Stimulated activated naive B cell treated with anti-CD40 and anti-IgM and Interleukin-4, amounts not matched to agents 10 μg/mL and 1 μg/mL and 100 μg/mL, for 72 hours (primary cell): Measurements from ENCODE around the gene SPAG8.

ENCODE experiments used
- ATAC-seq, 2 donors: fragments of 150-1000 bp; cut with Tn5 transposase; replicated peaks; 2 replicates each; pipeline ENCODE4 v1.10.0; 2021; ENCODE audit warnings: moderate library complexity in 1 of 2
- DNase-seq: peaks from one replicate; pipeline ENCODE4 v3.0.0; 2021
- H3K27ac Mint-ChIP-seq: one replicate; pipeline ENCODE4 v1.8.0; 2022; ENCODE audit warnings: mild to moderate bottlenecking, mixed read lengths
- H3K27me3 Mint-ChIP-seq, 2 donors: one replicate each; pipeline ENCODE4 v1.8.0; 2022; ENCODE audit warnings: mixed read lengths in 2 of 2
- H3K36me3 Mint-ChIP-seq, 2 donors: one replicate each; pipeline ENCODE4 v1.8.0; 2022; ENCODE audit warnings: mixed read lengths in 2 of 2, mild to moderate bottlenecking in 1 of 2
- H3K4me1 Mint-ChIP-seq, 2 donors: one replicate each; pipeline ENCODE4 v1.8.0; 2022; ENCODE audit warnings: mixed read lengths in 2 of 2, mild to moderate bottlenecking in 1 of 2
- H3K4me3 Mint-ChIP-seq, 2 donors: one replicate each; pipeline ENCODE4 v1.8.0; 2022; ENCODE audit warnings: mild to moderate bottlenecking in 2 of 2, mixed read lengths in 2 of 2, moderate library complexity in 1 of 2
- H3K9me3 Mint-ChIP-seq, 2 donors: one replicate each; pipeline ENCODE4 v1.8.0; 2022; ENCODE audit warnings: mixed read lengths in 2 of 2, mild to moderate bottlenecking in 1 of 2

SPAG8 gene

DNA sequence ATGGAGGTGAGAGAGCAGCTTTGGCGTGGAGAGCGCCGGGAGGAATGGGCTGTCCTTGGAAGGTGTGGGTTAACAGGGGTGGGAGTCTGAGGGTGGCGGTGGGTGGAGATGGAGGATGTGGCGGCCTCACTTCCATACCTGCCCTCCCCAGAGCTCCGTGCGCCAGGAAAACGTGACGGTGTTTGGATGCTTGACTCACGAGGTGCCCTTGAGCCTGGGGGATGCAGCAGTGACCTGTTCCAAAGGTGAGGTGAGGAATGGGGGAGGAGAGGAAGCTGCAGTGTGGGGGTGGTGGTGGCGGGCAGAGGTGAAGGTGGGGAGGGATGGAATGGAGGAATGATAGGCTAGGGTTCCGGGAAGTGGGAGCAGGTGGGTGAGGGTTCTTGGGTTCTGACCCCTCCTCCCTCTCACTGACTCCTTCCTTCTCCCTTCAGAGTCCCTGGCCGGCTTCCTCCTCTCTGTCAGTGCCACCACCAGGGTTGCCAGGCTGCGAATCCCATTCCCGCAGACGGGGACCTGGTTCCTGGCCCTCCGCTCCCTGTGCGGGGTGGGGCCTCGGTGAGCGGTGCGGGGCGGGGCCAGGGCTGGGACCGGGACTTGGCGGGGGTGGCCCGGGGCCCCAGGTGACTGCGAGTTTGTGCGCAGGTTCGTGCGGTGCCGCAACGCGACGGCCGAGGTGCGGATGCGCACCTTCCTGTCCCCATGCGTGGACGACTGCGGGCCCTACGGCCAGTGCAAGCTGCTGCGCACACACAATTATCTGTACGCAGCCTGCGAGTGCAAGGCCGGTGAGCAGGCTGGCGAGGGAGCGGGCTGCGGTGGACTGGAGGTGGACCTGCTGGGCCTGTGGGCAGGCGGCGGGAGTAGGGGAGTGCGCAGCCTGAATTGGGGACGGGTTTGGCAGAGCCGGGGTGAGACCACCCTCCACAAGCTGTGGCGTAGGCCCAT is 34.0 kb upstream of the SPAG8 start:
- Mint-ChIP-seq H3K9me3 (no peaks in the 10 kb centered on the region), H3K4me1 (peaks cover 55 to 75% of the 10 kb centered on the region in 2 donors), H3K27ac (peak overlapping the region; percentile 82), H3K27me3 (no peaks in the 10 kb centered on the region), H3K4me3 (peak overlapping the region; percentile 42 to 66), H3K36me3 (peaks cover 0 to 8% of the 10 kb centered on the region in 2 donors)
- no peak for DNase-seq
- no peak for ATAC-seq

DNA sequence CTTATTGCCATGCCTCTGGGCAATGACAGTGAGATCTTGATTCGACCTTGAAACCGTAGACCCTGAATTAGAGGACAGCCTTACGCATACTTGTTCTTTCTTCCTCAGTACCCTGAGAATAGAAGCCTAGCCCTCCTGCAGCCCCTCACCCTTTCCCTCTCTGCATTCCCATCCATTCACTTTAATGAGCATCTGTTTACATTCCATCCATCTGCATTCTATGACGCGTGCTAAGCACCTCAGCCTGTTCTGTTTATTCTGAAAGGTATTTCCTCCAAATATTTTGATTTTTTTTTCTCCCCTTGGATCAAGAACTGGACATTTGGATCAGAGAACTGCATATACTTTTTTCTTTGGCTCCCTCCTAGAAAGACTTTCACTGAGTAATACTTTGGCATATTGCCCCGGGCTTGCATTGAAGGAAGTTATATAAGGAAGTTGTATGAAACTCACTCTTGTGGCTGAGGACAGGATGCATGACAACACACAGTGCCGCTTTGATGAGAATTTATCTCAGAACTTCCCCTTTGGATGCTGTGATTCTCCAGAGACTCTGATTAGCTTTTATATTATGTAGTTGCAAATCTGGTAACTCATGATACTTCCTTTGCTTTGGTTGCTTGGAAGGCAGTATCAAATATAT is 32.7 kb upstream of the SPAG8 start:
- peaks cover 0 to 4% of the 10 kb centered on the region in 2 donors for H3K9me3 Mint-ChIP-seq
- ATAC-seq (peak; percentile 63 to 67), DNase-seq (peak; percentile 45)
- peaks cover 65 to 89% of the 10 kb centered on the region in 2 donors for H3K4me1 Mint-ChIP-seq
- peaks cover 5 to 15% of the 10 kb centered on the region in 2 donors for H3K36me3 Mint-ChIP-seq
- H3K4me3 Mint-ChIP-seq = peak overlapping the region in 1 of 2 donors; percentile 5
- peak overlapping the region; percentile 1 for H3K27ac Mint-ChIP-seq
- H3K27me3 Mint-ChIP-seq = no peaks in the 10 kb centered on the region

GRCh38 chr9:35842795-35843194 is 30.7 kb upstream of the SPAG8 start:
- ATAC-seq = peak; percentile 81 to 84
- Mint-ChIP-seq H3K4me3 (peak overlapping the region; percentile 7 to 12), H3K9me3 (peaks cover 0 to 4% of the 10 kb centered on the region in 2 donors), H3K4me1 (peaks cover 58 to 83% of the 10 kb centered on the region in 2 donors), H3K27me3 (no peaks in the 10 kb centered on the region), H3K36me3 (peaks cover 5 to 15% of the 10 kb centered on the region in 2 donors), H3K27ac (peak overlapping the region; percentile 64)
- DNase-seq = peak; percentile 37

DNA sequence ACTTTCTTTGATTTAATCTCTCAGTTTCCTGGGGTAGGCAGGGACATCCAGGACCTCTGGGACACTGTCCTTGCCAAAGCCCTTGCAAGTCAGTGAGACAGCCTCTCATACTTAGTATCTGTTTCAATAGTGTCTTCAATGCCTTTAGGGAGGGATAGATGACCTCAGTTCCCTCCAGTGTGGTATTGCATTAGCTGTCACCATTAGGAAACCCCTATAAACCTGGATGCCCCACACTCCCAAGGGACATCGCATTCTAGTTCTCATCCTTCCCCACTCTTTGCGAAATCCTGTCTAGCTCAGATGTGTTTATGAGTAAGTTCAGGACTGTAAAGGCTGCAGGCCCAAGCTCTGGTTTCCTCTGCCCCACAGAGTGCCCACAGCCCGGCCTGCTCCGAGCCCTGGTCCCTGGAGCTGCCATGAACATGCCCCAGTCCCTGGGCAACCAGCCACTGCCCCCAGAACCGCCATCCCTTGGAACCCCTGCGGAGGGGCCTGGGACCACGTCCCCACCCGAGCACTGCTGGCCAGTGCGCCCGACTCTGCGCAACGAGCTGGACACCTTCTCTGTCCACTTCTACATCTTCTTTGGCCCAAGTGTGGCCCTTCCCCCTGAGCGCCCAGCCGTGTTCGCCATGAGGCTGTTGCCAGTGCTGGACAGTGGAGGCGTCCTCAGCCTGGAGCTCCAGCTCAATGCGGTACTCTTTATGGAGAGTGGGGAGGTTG is 30.1 kb upstream of the SPAG8 start:
- Mint-ChIP-seq H3K9me3 (peaks cover 0 to 4% of the 10 kb centered on the region in 2 donors), H3K36me3 (peaks cover 5 to 15% of the 10 kb centered on the region in 2 donors), H3K27ac (peak overlapping the region; percentile 64), H3K4me3 (peak overlapping the region; percentile 7 to 12), H3K4me1 (peaks cover 52 to 76% of the 10 kb centered on the region in 2 donors), H3K27me3 (no peaks in the 10 kb centered on the region)
- ATAC-seq (peak; percentile 26 to 39), DNase-seq (no peak)

- H3K4me3 Mint-ChIP-seq = no peak overlapping the region
- peaks cover 5 to 15% of the 10 kb centered on the region in 2 donors for H3K36me3 Mint-ChIP-seq
- no peak for DNase-seq
- peaks cover 0 to 4% of the 10 kb centered on the region in 2 donors for H3K9me3 Mint-ChIP-seq
- no peak overlapping the region for H3K27ac Mint-ChIP-seq
- H3K27me3 Mint-ChIP-seq = no peaks in the 10 kb centered on the region
- no peak for ATAC-seq
- peaks cover 47 to 70% of the 10 kb centered on the region in 2 donors for H3K4me1 Mint-ChIP-seq
Observed at GRCh38 chr9:35841645-35841900, 29.5 kb upstream of the SPAG8 start.

GRCh38 chr9:35840881-35841644 is 29.0 kb upstream of the SPAG8 start:
- Mint-ChIP-seq H3K36me3 (peaks cover 5 to 15% of the 10 kb centered on the region in 2 donors), H3K4me3 (no peak overlapping the region), H3K9me3 (peaks cover 0 to 4% of the 10 kb centered on the region in 2 donors), H3K4me1 (peaks cover 46 to 65% of the 10 kb centered on the region in 2 donors), H3K27ac (peak overlapping the region; percentile 60), H3K27me3 (no peaks in the 10 kb centered on the region)
- no peak for ATAC-seq
- DNase-seq = no peak

DNA sequence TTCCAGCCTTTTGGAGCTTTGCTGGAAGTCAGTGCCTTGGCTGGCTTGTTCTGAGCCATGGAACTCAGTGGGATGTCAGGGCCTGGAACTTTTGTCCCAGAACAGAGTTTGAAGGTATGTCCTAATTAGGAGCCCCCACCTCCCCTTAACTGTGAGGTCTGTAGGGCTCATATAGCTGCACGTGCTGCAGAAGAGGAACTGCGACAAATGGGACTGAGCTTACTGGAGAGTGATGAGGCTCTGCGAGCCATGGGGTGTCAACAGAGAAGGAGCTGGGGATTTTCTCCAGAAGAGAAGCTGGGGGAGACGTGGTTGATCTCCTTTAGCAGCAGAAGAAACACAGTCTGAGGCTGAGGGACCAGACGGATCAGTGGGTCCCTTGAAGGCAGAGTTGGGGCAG is 27.9 kb upstream of the SPAG8 start:
- Mint-ChIP-seq H3K4me3 (peak overlapping the region in 1 of 2 donors; percentile 2), H3K4me1 (peaks cover 42 to 62% of the 10 kb centered on the region in 2 donors), H3K27ac (peak overlapping the region; percentile 76), H3K9me3 (peaks cover 0 to 4% of the 10 kb centered on the region in 2 donors), H3K36me3 (peaks cover 5 to 11% of the 10 kb centered on the region in 2 donors), H3K27me3 (no peaks in the 10 kb centered on the region)
- no peak for DNase-seq
- peak; percentile 22 to 34 for ATAC-seq

- H3K27ac Mint-ChIP-seq = no peak overlapping the region
- peaks cover 44 to 59% of the 10 kb centered on the region in 2 donors for H3K4me1 Mint-ChIP-seq
- ATAC-seq (no peak), DNase-seq (no peak)
- H3K27me3 Mint-ChIP-seq = no peaks in the 10 kb centered on the region
- peaks cover 0 to 4% of the 10 kb centered on the region in 2 donors for H3K9me3 Mint-ChIP-seq
- H3K4me3 Mint-ChIP-seq = no peak overlapping the region
- H3K36me3 Mint-ChIP-seq = peaks cover 5 to 7% of the 10 kb centered on the region in 2 donors
Observed at GRCh38 chr9:35836595-35836994, 24.5 kb upstream of the SPAG8 start.

- no peaks in the 10 kb centered on the region for H3K27me3 Mint-ChIP-seq
- peaks cover 0 to 4% of the 10 kb centered on the region in 2 donors for H3K9me3 Mint-ChIP-seq
- peaks cover 5 to 7% of the 10 kb centered on the region in 2 donors for H3K36me3 Mint-ChIP-seq
- no peak overlapping the region for H3K4me3 Mint-ChIP-seq
- DNase-seq = no peak
- no peak overlapping the region for H3K27ac Mint-ChIP-seq
- H3K4me1 Mint-ChIP-seq = peaks cover 40 to 54% of the 10 kb centered on the region in 2 donors
- ATAC-seq = no peak
Observed at GRCh38 chr9:35835766-35836165, 23.7 kb upstream of the SPAG8 start.

DNA sequence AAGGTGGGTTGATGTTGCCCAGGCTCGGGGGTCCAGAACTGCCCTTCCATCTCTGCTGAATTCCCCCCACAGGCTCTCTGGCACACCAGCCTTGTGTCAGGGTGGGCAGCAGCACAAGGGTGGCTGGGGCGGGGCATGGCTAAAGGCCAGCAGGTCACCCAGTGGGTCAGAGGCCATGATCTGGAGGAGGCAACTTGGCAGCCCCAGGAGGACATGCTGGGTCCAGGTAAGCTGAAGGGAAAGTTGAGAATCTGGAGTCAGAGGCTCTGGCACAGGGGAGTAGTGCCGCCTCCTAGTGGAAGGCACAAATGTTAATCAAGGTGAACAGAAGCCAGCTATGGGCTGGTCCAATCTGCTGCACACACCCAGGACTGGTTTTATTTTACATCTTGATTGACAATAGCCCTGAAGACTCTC is 23.2 kb upstream of the SPAG8 start:
- peaks cover 34 to 53% of the 10 kb centered on the region in 2 donors for H3K4me1 Mint-ChIP-seq
- H3K4me3 Mint-ChIP-seq = no peak overlapping the region
- H3K27ac Mint-ChIP-seq = no peak overlapping the region
- DNase-seq = no peak
- H3K27me3 Mint-ChIP-seq = no peaks in the 10 kb centered on the region
- H3K36me3 Mint-ChIP-seq = peaks cover 3 to 5% of the 10 kb centered on the region in 2 donors
- no peak for ATAC-seq
- peaks cover 0 to 4% of the 10 kb centered on the region in 2 donors for H3K9me3 Mint-ChIP-seq

DNA sequence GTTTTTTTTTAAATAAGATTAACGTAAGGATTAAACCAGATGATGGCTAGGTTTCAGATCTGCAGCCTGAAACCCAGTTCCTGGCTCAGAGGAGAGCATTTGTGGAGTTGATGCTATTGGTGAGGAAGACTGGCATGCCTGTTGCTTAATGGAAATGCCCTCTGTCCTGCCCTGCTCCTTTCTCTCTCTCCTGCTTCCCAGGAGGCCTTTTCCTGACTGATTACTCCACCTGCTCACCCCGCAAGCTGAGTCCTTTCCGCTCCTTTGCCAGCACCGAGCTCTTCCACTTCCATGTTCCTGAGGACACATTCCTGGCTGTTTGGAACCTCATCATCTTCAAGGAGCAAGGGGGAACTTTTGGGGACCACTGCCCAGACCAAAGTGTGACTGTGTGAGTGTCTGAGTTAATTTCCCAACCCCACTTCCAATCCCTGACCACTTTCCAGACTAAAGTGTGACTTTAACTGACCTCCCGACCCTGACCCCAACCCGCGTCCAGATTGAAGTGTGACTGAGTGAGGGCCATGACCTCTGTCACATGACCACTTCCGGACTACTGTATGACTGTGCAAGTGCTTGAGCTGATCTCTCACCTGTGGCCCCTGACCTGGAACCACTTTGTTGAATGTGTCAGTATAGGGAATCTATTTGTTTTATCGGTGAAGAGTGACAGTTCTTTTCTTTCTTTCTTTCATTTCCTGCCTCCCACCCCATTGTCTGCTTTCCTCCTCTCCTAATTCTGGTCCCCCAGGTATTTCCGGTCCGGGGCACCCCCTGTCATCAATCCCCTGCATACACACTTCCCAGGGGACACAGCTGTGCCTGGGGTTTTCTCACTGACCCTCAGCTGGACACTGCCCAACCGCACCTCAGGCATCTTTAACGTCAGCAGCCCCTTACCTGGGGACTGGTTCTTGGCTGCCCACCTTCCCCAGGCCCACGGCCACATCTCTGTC is 22.5 kb upstream of the SPAG8 start:
- Mint-ChIP-seq H3K36me3 (no peaks in the 10 kb centered on the region), H3K9me3 (no peaks in the 10 kb centered on the region), H3K27ac (peak overlapping the region; percentile 49), H3K27me3 (no peaks in the 10 kb centered on the region), H3K4me3 (peak overlapping the region in 1 of 2 donors; percentile 18), H3K4me1 (peaks cover 36 to 53% of the 10 kb centered on the region in 2 donors)
- ATAC-seq = no peak
- no peak for DNase-seq

DNA sequence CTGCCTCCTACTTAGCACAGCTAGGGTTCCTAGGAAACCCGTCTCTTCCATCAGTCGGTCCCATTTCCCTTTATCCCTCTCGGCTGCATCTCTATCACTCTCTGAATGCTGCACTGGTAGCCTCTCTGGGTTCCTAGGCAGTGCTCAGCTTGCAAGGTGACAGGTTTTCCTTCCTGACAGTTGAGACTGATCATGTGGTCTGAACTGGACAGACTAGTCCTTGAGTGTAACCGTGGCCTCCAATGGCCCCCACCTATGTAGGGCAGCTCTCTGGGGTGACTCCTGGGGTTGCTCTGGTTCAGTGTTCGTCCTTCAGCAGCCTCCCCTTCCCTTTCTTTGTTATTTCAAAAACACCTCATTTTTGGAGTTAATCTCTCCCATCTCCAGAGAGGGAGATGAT is 20.8 kb upstream of the SPAG8 start:
- Mint-ChIP-seq H3K9me3 (no peaks in the 10 kb centered on the region), H3K27ac (no peak overlapping the region), H3K4me3 (no peak overlapping the region), H3K4me1 (peaks cover 38 to 61% of the 10 kb centered on the region in 2 donors), H3K36me3 (no peaks in the 10 kb centered on the region), H3K27me3 (no peaks in the 10 kb centered on the region)
- no peak for DNase-seq
- ATAC-seq = no peak

DNA sequence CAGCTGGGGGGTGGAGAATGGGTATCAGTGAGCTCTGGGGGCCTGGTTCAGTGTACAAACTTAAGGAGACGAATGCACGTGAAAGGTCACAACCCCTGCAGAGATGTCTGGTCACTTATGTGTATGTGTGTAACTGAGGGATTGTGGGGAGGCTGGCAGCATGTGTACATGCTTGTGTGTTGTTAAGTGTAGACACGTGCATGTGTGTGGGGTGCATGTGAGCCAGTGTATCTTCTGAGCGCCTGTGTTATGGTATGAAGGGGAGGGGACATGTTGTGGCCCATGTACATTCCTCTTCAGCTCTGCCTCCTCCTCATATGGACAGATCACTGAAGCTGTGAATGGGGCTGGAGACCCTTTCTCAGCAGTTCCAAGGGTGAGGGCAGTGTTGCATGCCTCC is 19.0 kb upstream of the SPAG8 start:
- H3K27me3 Mint-ChIP-seq = no peaks in the 10 kb centered on the region
- no peaks in the 10 kb centered on the region for H3K9me3 Mint-ChIP-seq
- no peak overlapping the region for H3K4me3 Mint-ChIP-seq
- H3K4me1 Mint-ChIP-seq = peaks cover 43 to 66% of the 10 kb centered on the region in 2 donors
- no peak for DNase-seq
- ATAC-seq = no peak
- no peaks in the 10 kb centered on the region for H3K36me3 Mint-ChIP-seq
- H3K27ac Mint-ChIP-seq = no peak overlapping the region
